ENCODE results near the gene KCTD6.

- TF ChIP-seq CTCF (conservative IDR thresholded peaks at IDR 0.05; ENCODE audit: low read depth in 2 of 2) = no peak
- TF ChIP-seq, protein P1, sequence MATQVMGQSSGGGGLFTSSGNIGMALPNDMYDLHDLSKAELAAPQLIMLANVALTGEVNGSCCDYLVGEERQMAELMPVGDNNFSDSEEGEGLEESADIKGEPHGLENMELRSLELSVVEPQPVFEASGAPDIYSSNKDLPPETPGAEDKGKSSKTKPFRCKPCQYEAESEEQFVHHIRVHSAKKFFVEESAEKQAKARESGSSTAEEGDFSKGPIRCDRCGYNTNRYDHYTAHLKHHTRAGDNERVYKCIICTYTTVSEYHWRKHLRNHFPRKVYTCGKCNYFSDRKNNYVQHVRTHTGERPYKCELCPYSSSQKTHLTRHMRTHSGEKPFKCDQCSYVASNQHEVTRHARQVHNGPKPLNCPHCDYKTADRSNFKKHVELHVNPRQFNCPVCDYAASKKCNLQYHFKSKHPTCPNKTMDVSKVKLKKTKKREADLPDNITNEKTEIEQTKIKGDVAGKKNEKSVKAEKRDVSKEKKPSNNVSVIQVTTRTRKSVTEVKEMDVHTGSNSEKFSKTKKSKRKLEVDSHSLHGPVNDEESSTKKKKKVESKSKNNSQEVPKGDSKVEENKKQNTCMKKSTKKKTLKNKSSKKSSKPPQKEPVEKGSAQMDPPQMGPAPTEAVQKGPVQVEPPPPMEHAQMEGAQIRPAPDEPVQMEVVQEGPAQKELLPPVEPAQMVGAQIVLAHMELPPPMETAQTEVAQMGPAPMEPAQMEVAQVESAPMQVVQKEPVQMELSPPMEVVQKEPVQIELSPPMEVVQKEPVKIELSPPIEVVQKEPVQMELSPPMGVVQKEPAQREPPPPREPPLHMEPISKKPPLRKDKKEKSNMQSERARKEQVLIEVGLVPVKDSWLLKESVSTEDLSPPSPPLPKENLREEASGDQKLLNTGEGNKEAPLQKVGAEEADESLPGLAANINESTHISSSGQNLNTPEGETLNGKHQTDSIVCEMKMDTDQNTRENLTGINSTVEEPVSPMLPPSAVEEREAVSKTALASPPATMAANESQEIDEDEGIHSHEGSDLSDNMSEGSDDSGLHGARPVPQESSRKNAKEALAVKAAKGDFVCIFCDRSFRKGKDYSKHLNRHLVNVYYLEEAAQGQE (IDR thresholded peaks at IDR 0.05; ENCODE audit: unreplicated experiment) = no peak
- TF ChIP-seq, protein P2, sequence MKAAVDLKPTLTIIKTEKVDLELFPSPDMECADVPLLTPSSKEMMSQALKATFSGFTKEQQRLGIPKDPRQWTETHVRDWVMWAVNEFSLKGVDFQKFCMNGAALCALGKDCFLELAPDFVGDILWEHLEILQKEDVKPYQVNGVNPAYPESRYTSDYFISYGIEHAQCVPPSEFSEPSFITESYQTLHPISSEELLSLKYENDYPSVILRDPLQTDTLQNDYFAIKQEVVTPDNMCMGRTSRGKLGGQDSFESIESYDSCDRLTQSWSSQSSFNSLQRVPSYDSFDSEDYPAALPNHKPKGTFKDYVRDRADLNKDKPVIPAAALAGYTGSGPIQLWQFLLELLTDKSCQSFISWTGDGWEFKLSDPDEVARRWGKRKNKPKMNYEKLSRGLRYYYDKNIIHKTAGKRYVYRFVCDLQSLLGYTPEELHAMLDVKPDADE (IDR thresholded peaks at IDR 0.05) = no peak
Measured at GRCh38 chr3:58484045-58484721, 7.7 kb upstream of the KCTD6 start.
